KMS-11 (cell line): ENCODE data around the gene KCNQ4.

Source experiments
- H2AFZ ChIP-seq: fragments of 200-600 bp; sonication (generic); 2 replicates; pipeline ENCODE4 v1.6.1; 2016; ENCODE audit warnings: antibody characterized with exemption, mixed run types, low read depth
- H3K27ac ChIP-seq: fragments of 200-600 bp; sonication (generic); 2 replicates; pipeline ENCODE4 v1.6.1; 2016; ENCODE audit warnings: mild to moderate bottlenecking, mixed run types
- H3K27me3 ChIP-seq: fragments of 200-600 bp; sonication (generic); 2 replicates; pipeline ENCODE4 v1.6.1; 2017; ENCODE audit warnings: mild to moderate bottlenecking, low read depth, mixed run types, moderate library complexity; ENCODE audit not compliant: insufficient read depth
- H3K36me3 ChIP-seq: fragments of 200-600 bp; sonication (generic); 2 replicates; pipeline ENCODE4 v1.6.1; 2017; ENCODE audit warnings: mild to moderate bottlenecking, mixed run types; ENCODE audit not compliant: insufficient read depth
- H3K4me1 ChIP-seq: fragments of 200-600 bp; sonication (generic); 2 replicates; pipeline ENCODE4 v1.6.1; 2016; ENCODE audit warnings: mild to moderate bottlenecking, low read depth, mixed run types; ENCODE audit not compliant: poor library complexity, severe bottlenecking
- H3K4me2 ChIP-seq: fragments of 200-600 bp; sonication (generic); 2 replicates; pipeline ENCODE4 v1.7.0; 2016; ENCODE audit warnings: mild to moderate bottlenecking, mixed run types
- H3K4me3 ChIP-seq: fragments of 200-600 bp; sonication (generic); IDR thresholded peaks from 2 replicates; pipeline ENCODE4 v1.6.1; 2017; ENCODE audit warnings: low read depth, low read length, mixed read lengths; ENCODE audit not compliant: insufficient read depth
- H3K79me2 ChIP-seq: fragments of 200-600 bp; sonication (generic); 2 replicates; pipeline ENCODE4 v1.6.1; 2016; ENCODE audit warnings: low read depth, mixed run types; ENCODE audit not compliant: insufficient read depth
- H3K9ac ChIP-seq: fragments of 200-600 bp; sonication (generic); 2 replicates; pipeline ENCODE4 v1.6.1; 2016; ENCODE audit warnings: mild to moderate bottlenecking, mixed run types
- H4K20me1 ChIP-seq: fragments of 200-600 bp; sonication (generic); 2 replicates; pipeline ENCODE4 v1.6.1; 2016; ENCODE audit warnings: mild to moderate bottlenecking, mixed run types; ENCODE audit not compliant: insufficient read depth
- CTCF ChIP-seq: fragments of 200-600 bp; sonication (generic); conservative IDR thresholded peaks from 2 replicates; pipeline ENCODE4 v1.6.1; 2017; ENCODE audit warnings: low read depth, mild to moderate bottlenecking, antibody characterized with exemption, low read length, moderate library complexity, mixed read lengths

Gene KCNQ4

GRCh38 chr1:40766560-40766959, 17.0 kb upstream of the KCNQ4 start:
- Histone ChIP-seq H3K4me1 (peaks cover 34% of the 10 kb centered on the region), H3K9ac (no peak overlapping the region), H3K79me2 (no peaks in the 10 kb centered on the region), H3K27me3 (no peaks in the 10 kb centered on the region), H3K27ac (no peak overlapping the region), H4K20me1 (no peaks in the 10 kb centered on the region), H3K4me2 (no peak overlapping the region), H2AFZ (no peak overlapping the region), H3K36me3 (0 out of 2 replicates have a peak, but pooled peaks cover 3% of the 10 kb centered on the region), H3K4me3 (no peak overlapping the region)
- no peak for TF ChIP-seq CTCF

- Histone ChIP-seq H2AFZ (no peak overlapping the region), H3K4me3 (no peak overlapping the region), H3K27ac (no peak overlapping the region), H3K9ac (no peak overlapping the region), H4K20me1 (no peaks in the 10 kb centered on the region), H3K4me2 (no peak overlapping the region), H3K27me3 (no peaks in the 10 kb centered on the region), H3K4me1 (peaks cover 18% of the 10 kb centered on the region), H3K79me2 (no peaks in the 10 kb centered on the region), H3K36me3 (0 out of 2 replicates have a peak, but pooled peaks cover 3% of the 10 kb centered on the region)
- no peak for TF ChIP-seq CTCF
Measured at GRCh38 chr1:40768146-40768990, 15.2 kb upstream of the KCNQ4 start.

- H3K4me3 ChIP-seq, result no peak overlapping the region
- H3K9ac ChIP-seq, result no peak overlapping the region
- H3K27ac ChIP-seq, result no peak overlapping the region
- H3K36me3 ChIP-seq, result 0 out of 2 replicates have a peak, but pooled peaks cover 3% of the 10 kb centered on the region
- no peak overlapping the region for H3K4me2 ChIP-seq
- no peak overlapping the region for H2AFZ ChIP-seq
- H3K27me3 ChIP-seq, result no peaks in the 10 kb centered on the region
- no peak for TF ChIP-seq CTCF
- no peaks in the 10 kb centered on the region for H4K20me1 ChIP-seq
- peaks cover 3% of the 10 kb centered on the region for H3K4me1 ChIP-seq
- H3K79me2 ChIP-seq, result no peaks in the 10 kb centered on the region
Measured at GRCh38 chr1:40769815-40770214, 13.8 kb upstream of the KCNQ4 start.

GRCh38 chr1:40770296-40771070, 13.1 kb upstream of the KCNQ4 start:
- no peaks in the 10 kb centered on the region for H3K4me1 ChIP-seq
- no peaks in the 10 kb centered on the region for H3K79me2 ChIP-seq

More at GRCh38 chr1:40770296-40771070, 13.1 kb upstream of the KCNQ4 start:
- H3K27me3 ChIP-seq, result no peaks in the 10 kb centered on the region
- no peak overlapping the region for H3K27ac ChIP-seq
- no peak overlapping the region for H3K4me3 ChIP-seq
- H4K20me1 ChIP-seq, result no peaks in the 10 kb centered on the region
- H3K9ac ChIP-seq, result no peak overlapping the region
- 0 out of 2 replicates have a peak, but pooled peaks cover 3% of the 10 kb centered on the region for H3K36me3 ChIP-seq
- TF ChIP-seq CTCF, result no peak
- H3K4me2 ChIP-seq, result no peak overlapping the region
- no peak overlapping the region for H2AFZ ChIP-seq
